GM12801 (cell line): Measurements from ENCODE around the gene CDC45.

Experiments
- TF ChIP-seq, protein P1 (sequence below): IDR thresholded peaks from one replicate; pipeline ENCODE4 v1.5.1; 2011; ENCODE audit warnings: control low read depth; ENCODE audit not compliant: insufficient read length; ENCODE audit errors: extremely low read depth

CDC45 gene

DNA sequence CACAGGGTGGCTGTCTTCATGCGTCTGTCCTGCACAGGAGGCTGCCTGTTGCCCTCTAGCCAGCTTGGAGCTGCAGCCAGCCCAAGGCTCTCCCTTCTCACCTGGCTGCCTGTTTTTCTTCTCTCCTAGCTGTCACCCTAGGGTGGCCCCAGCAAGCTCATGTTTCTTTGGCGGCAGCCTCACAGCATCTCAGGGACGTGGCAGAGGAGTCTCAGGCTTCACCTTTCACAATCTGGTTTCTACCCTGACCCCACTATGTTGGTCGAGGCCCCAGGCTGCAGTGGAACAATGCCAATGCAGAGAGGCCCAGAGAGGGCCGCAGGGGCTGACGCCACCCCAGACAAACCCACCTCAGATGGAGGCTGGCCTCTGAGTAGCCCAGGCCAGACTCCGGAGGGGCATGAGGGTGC, 47.0 kb downstream of the CDC45 start:
- TF ChIP-seq, protein P1, sequence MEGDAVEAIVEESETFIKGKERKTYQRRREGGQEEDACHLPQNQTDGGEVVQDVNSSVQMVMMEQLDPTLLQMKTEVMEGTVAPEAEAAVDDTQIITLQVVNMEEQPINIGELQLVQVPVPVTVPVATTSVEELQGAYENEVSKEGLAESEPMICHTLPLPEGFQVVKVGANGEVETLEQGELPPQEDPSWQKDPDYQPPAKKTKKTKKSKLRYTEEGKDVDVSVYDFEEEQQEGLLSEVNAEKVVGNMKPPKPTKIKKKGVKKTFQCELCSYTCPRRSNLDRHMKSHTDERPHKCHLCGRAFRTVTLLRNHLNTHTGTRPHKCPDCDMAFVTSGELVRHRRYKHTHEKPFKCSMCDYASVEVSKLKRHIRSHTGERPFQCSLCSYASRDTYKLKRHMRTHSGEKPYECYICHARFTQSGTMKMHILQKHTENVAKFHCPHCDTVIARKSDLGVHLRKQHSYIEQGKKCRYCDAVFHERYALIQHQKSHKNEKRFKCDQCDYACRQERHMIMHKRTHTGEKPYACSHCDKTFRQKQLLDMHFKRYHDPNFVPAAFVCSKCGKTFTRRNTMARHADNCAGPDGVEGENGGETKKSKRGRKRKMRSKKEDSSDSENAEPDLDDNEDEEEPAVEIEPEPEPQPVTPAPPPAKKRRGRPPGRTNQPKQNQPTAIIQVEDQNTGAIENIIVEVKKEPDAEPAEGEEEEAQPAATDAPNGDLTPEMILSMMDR = no peak

DNA sequence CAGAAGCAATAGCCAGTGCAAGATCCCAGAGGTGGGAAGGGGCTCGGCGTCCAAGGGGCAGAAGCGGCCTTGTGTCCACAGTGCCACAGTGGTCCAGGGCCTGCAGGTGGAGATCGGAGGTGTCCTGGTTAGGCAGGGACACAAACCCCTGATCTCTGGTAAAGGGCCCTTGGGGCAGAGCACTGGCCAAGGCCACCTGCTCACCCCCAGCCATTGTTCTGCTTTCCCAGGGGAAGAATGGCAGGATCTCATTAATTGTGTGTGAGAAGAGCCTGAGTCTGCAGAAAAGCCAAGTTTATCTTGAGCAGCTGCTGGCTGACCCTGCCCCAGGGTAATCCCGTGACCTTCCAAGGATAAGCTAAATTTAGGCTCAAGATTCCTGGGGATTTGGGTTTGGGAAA, 47.6 kb downstream of the CDC45 start:
- TF ChIP-seq, protein P1 = no peak

DNA sequence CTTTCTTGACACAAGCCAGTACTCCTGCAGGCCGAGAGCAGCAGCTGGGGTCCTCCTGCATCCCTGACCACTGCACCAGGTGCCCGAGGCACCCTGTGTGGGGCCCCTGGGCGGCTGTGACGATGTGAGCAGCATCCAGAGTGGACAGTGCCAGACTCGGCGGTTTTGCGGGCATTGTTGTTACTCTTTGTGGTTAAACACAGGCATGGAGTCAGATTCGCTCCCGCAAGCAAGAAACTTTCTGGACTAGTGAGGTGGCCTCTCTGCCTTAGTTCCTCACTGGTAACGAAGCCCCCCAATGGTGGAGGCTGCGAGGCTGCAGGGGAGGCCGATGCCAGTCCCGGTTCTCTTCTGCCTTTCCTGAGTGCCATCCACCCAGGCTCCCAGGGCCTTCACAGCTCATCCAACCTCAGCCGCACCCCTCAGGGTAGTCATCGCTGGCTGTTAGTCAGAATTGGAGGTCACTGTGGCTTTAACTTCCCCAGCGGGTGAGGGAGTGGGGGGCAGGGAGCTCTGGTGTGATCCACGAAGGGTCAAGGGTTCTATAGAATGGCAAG, 48.2 kb downstream of the CDC45 start:
- TF ChIP-seq, protein P1 = no peak

DNA sequence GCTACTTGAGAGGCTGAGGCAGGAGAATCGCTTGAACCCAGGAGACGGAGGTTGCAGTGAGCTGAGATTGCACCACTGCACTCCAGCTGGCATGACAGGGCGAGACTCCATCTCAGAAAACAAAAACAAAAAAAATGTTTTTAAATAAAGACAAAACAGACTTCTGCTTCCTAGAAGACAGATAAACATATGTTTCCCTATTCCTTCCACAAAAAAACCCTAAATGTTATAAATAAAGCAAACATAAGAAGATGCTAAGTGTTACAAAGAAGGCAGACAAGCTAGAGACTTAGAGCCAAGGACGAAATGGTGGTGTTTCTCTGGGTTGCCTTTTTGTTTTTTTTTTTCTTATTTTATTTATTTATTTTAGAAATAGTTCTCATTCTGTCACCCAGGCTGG, 50.1 kb downstream of the CDC45 start:
- TF ChIP-seq, protein P1 = no peak

DNA sequence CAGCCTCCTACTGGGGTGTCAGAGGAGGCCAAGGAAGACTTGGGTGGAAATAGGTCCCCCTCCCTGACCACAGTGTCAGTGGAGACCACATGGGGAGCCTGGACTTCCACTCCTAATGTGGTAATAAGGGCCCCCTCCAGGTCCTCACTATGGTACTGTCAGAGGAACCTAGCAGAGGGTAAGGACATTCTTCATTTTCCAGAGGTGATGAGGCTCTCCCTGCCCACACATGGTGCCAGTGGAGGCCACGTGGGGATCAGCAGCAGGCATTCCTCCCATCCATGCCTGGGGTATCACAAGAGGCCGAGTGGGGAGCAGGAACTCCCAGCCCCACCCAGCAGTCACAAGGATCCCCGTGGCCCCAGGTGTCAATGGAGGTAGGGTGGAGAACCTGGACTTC, 51.0 kb downstream of the CDC45 start:
- TF ChIP-seq, protein P1 = no peak

- TF ChIP-seq, protein P1 = no peak
Observed at GRCh38 chr22:19533049-19533626, 53.4 kb downstream of the CDC45 start.

GRCh38 chr22:19533857-19534256, 54.1 kb downstream of the CDC45 start:
- TF ChIP-seq, protein P1 = no peak
